Cardiac atrium fibroblast (primary cell): ENCODE data around the gene DDIAS. TPM values are rescaled to one million over a fixed set of nuclear protein-coding genes. Genes with fewer than 3 reads are reported as not detected.

ENCODE experiments used
- total RNA-seq: library from RNA; depleted of rRNA; stranded (reverse); fragments of >200 nt; gene quantifications from 2 replicates; pipeline ENCODE4 v1.2.3, GENCODE V29; 2015

The DDIAS gene, protein sequence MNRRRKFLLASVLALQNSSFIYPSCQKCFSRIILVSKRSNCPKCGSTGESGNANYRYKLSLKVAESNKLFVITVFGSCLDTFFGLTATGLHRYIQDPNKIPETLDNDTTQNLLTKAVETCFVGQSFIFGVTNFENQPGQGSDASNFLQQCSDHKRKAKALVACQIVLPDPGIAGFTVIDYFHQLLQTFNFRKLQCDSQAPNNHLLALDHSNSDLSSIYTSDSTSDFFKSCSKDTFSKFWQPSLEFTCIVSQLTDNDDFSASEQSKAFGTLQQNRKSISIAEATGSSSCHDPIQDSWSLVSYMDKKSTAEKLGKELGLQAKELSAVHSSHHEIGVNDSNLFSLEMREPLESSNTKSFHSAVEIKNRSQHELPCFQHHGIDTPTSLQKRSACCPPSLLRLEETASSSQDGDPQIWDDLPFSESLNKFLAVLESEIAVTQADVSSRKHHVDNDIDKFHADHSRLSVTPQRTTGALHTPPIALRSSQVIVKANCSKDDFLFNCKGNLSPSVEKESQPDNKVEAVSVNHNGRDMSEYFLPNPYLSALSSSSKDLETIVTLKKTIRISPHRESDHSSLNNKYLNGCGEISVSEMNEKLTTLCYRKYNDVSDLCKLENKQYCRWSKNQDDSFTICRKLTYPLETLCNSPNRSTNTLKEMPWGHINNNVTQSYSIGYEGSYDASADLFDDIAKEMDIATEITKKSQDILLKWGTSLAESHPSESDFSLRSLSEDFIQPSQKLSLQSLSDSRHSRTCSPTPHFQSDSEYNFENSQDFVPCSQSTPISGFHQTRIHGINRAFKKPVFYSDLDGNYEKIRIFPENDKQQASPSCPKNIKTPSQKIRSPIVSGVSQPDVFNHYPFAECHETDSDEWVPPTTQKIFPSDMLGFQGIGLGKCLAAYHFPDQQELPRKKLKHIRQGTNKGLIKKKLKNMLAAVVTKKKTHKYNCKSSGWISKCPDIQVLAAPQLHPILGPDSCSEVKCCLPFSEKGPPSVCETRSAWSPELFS
- 1.1 and 2.9 TPM in 2 replicates for total RNA-seq

DNA sequence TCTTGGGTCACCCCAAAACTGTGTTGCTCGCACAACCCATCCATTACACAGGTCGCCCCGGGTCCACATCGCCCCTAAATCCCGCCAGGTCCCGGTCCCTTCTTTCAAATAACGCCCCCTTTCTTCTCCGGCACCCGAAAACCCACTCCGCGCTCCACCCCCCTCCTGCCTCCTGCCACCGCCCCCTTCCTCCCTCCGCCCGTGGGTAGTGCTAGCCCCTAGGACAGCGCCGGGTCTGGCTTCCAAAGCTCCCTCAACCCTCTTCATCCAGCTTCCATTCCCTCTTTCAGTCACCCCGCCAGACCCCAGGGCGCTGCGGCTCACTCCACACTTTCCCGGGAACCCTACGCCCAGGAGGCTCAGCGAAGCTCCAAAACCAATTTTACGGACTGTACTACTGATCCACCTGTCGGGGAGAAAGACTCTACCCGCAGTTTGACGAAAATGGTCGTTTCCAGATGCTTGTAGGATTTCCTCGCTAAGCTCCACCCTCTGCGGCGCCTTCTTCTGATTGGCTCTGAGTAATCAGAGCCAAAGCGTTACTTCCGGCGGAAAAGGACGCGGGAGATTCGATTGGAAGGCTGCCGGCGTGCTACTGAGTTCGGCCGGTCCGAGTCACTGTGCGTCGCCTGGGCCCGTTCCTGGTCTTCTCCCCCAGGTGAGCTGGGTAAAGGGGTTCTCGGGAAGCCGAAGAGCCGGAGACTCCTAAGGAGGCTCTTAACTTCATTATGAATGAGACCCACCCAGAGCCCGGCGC, at the start of gene DDIAS:
Gene DDIAS (plus strand): TSS at position 572 of the 757 bp plus-strand sequence. CDS start 13,003 bp downstream, outside the sequence.

DNA sequence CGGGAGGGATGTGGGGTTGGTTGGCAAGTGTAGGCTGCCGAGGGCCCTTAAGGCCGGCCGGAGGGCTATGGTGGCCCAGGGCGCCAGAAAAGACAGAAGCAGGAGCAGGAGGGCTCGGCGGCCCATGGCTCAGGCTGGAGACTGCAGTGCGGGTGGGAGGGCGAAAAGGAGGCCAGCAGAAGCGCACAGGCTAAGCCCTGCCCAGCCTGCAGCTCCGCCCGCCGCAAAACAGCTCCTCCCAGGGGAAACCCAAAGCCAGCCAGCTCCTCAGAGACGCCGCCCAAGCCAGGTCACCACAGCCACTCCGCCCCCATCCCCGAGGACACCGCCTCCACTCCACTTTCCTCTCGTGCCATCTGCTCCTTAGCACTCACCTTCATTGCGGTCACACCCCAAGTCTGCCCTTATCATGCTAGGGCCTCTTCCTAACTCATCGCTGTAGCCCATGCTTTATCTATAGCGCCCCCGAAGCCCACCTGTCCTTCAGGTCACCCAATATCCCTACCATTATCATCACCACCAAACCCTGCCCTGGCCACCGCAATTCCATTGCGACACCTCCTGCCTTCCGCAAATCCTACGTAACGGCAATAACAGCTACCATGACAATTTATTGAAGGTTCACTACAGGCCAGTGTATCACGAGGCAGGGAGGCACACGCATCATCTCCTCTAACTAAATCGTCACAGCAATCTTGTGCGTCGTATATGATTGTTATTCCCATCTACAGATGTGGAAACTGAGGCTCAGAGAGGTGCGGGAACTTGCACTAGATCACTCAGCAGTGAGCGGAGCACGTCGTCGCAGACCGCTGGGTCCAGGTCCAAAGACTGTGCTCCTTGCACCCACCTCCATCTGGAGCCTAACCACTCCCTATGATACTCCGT, 1.0 kb upstream of the DDIAS start, which contains the start of gene PRCP:
Gene PRCP (minus strand): TSS at position 154 of the 888 bp plus-strand sequence. CDS start 28 bp downstream, at position 126.

Other genes starting within 250 kb of the DDIAS start
- 0.18 TPM in 1 of 2 replicates, not detected in the other for gene FAM181B, start 167.9 kb upstream of the DDIAS start, total RNA-seq
- 97.0 and 102 TPM in 2 replicates for gene PRCP, start 1.3 kb upstream of the DDIAS start, total RNA-seq
- gene RAB30, start 170.2 kb downstream of the DDIAS start, total RNA-seq, result 9.1 and 16.8 TPM in 2 replicates